Tibial nerve (tissue), 3 donors: ENCODE measurements around the gene ZNF154.

Source experiments
- CTCF ChIP-seq, 5 experiments: fragments of 200-600 bp in 3 of 5; fragments of 450-650 bp in 2 of 5; sonication (generic) in 3 of 5; IDR thresholded peaks; one replicate each; pipeline ENCODE4 v1.5.1; 2016 to 2019; ENCODE audit warnings: antibody characterized with exemption in 5 of 5, mild to moderate bottlenecking in 3 of 5, moderate library complexity in 2 of 5
- POLR2A ChIP-seq, 2 donors: fragments of 450-650 bp; IDR thresholded peaks; one replicate each; pipeline ENCODE4 v1.6.1; 2017; ENCODE audit warnings: antibody characterized with exemption in 2 of 2, mild to moderate bottlenecking in 2 of 2, moderate library complexity in 2 of 2

DNA sequence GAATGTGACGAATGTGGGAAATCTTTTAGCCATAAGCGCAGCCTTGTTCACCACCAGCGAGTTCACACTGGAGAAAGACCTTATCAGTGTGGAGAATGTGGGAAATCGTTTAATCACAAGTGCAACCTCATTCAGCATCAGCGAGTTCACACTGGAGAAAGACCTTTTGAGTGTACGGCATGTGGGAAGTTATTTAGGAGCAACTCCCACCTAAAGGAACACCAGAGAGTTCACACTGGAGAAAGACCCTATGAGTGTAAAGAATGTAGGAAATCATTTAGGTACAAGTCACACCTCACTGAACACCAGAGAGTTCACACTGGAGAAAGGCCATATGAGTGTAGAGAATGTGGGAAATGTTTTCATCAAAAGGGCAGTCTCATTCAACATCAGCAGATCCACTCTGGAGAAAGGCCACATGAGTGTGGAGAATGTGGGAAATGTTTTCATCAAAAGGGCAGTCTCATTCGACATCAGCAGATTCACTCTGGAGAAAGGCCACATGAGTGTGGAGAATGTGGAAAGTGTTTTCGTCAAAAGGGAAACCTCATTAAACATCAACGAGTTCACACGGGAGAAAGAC, 45.2 kb upstream of the ZNF154 start:
- TF ChIP-seq CTCF (IDR thresholded peaks at IDR 0.05), result no peak
- TF ChIP-seq POLR2A (IDR thresholded peaks at IDR 0.05), result no peak
